Measurements from ENCODE around the gene KRTAP10-1. TPM values are rescaled to one million over a fixed set of nuclear protein-coding genes. Genes with fewer than 3 reads are reported as not detected.

KRTAP10-1 gene
- total and polyA plus RNA-seq, 9 of the 15 experiments (the other 6 are each of a cell fraction or from before 2014, with no cell fraction given), result not detected

- no peak for TF ChIP-seq USF2 (CRISPR knock-in tag; IDR thresholded peaks at IDR 0.05)
These were observed 12.7 kb upstream of the KRTAP10-1 start (continued) for GRCh38 chr21:44552681-44553080.

- no peaks in the 10 kb centered on the region for H3K9me1 ChIP-seq (ENCODE audit: control insufficient read depth, insufficient read depth, low read length)
- no peaks in the 10 kb centered on the region for H3K79me2 ChIP-seq (ENCODE audit: control insufficient read depth, insufficient read depth, low read length)
- H3K36me3 ChIP-seq (ENCODE audit: control insufficient read depth, insufficient read depth, low read length), result no peaks in the 10 kb centered on the region
- ATAC-seq (no peak), FAIRE-seq (no peak), DNase-seq (ENCODE audit: extremely low read depth in 1 of 4, low spot score in 3 of 4) (no peak)
- H3K9ac ChIP-seq (ENCODE audit: insufficient read depth in 1 of 2, low read depth in 2 of 2, low read length in 2 of 2), result no peak overlapping the region
- no TSS peak for BruUV-seq (replicated peaks)
- H3K27me3 ChIP-seq (ENCODE audit: control insufficient read depth in 2 of 2, insufficient read depth in 2 of 2, low read length in 2 of 2), result peaks cover 42 to 66% of the 10 kb centered on the region in 2 experiments
- peaks cover 0 to 4% of the 10 kb centered on the region in 2 experiments; a peak in 1 of 5 replicates for H3K4me1 ChIP-seq (replicated peaks in 1 of 2; ENCODE audit: control insufficient read depth in 2 of 2, insufficient read depth in 2 of 2, low read length in 2 of 2)
- ChIA-PET CTCF (ENCODE audit: low intra/inter-chr PET ratio) (no interaction called here), POLR2A (no interaction called here)
- H3K9me3 ChIP-seq (replicated peaks; ENCODE audit: control insufficient read depth, insufficient read depth, low read depth, low read length), result no peaks in the 10 kb centered on the region
- H3K4me2 ChIP-seq (ENCODE audit: insufficient read depth, low read length), result no peak overlapping the region
- WGBS (ENCODE audit: insufficient coverage, low coverage, missing lambda C conversion rate), result 3% methylated on average over 6 of the region's 6 CpGs
- no peak overlapping the region for H2AFZ ChIP-seq (ENCODE audit: low read depth, low read length)
- intact Hi-C loops (cut with micrococcal nuclease) (no loop called here), in situ Hi-C loops (cut with MboI) (no loop called here)
- no peak overlapping the region for H3K4me3 ChIP-seq
- H3K27ac ChIP-seq (ENCODE audit: extremely low read depth, low read depth, low read length), result no peak overlapping the region
- 0 out of 2 replicates have a peak, but pooled peaks cover 2% of the 10 kb centered on the region for H4K20me1 ChIP-seq (replicated peaks; ENCODE audit: control insufficient read depth, insufficient read depth, low read length)
- TF ChIP-seq CHD4 (IDR thresholded peaks at IDR 0.05; ENCODE audit: insufficient read depth, insufficient replicate concordance, low read depth, low read length, poor library complexity, severe bottlenecking) (no peak), ZNF324 (CRISPR knock-in tag; IDR thresholded peaks at IDR 0.05) (no peak)
These were observed 12.1 kb upstream of the KRTAP10-1 start for GRCh38 chr21:44552136-44552535.

Data from K562 (cell line).